Dendritic cell treated with granulocyte-macrophage colony-stimulating factor and Interleukin-4, amounts not matched to agents 40 ng/mL and 50 ng/mL, for 4 days (primary cell): ENCODE results near the gene EPN2.
A peak's percentile ranks its signal among the peaks of the same experiment; 100 is the strongest.
"Not testable (repeated sequence)": the region's sequence is repeated elsewhere in the genome, so short reads cannot be mapped to it uniquely, and the experiment has no call there.

ENCODE experiments used
- H3K27ac Mint-ChIP-seq: one replicate; pipeline ENCODE4 v1.8.0; 2022; ENCODE audit warnings: mild to moderate bottlenecking, mixed read lengths
- H3K27me3 Mint-ChIP-seq: one replicate; pipeline ENCODE4 v1.8.0; 2022; ENCODE audit warnings: mild to moderate bottlenecking, mixed read lengths
- H3K36me3 Mint-ChIP-seq: one replicate; pipeline ENCODE4 v1.8.0; 2022; ENCODE audit warnings: low read depth, mixed read lengths
- H3K4me1 Mint-ChIP-seq: one replicate; pipeline ENCODE4 v1.8.0; 2022; ENCODE audit warnings: low read depth, mixed read lengths
- H3K4me3 Mint-ChIP-seq: one replicate; pipeline ENCODE4 v1.8.0; 2022; ENCODE audit warnings: mild to moderate bottlenecking, moderate library complexity, mixed read lengths
- H3K9me3 Mint-ChIP-seq: one replicate; pipeline ENCODE4 v1.8.0; 2022; ENCODE audit warnings: mixed read lengths
- intact Hi-C: fragments of 100-400 bp; cut with micrococcal nuclease; formaldehyde crosslinking; loops from one replicate; pipeline ENCODE4 v1.15.0; 2022

The EPN2 gene

GRCh38 chr17:19226610-19227588 lies 10.3 kb upstream of the EPN2 start:
- H3K27me3 Mint-ChIP-seq, intact Hi-C loops, H3K9me3 Mint-ChIP-seq, H3K36me3 Mint-ChIP-seq, H3K4me3 Mint-ChIP-seq, H3K4me1 Mint-ChIP-seq, H3K27ac Mint-ChIP-seq: not testable (repeated sequence)

- Mint-ChIP-seq H3K36me3 (peaks cover 10% of the 10 kb centered on the region), H3K27me3 (peaks cover 23% of the 10 kb centered on the region)
- H3K4me3 Mint-ChIP-seq, H3K27ac Mint-ChIP-seq, intact Hi-C loops, H3K4me1 Mint-ChIP-seq, H3K9me3 Mint-ChIP-seq: not testable (repeated sequence)
Observed at GRCh38 chr17:19234676-19235075, 2.5 kb upstream of the EPN2 start.

GRCh38 chr17:19236351-19237138 lies 621 bp upstream of the EPN2 start:
- not testable (repeated sequence) for H3K27ac Mint-ChIP-seq
- peaks cover 38% of the 10 kb centered on the region for H3K27me3 Mint-ChIP-seq

GRCh38 chr17:19237389-19238166 lies 412 bp downstream of the EPN2 start:
- Mint-ChIP-seq H3K27me3 (peaks cover 40% of the 10 kb centered on the region), H3K27ac (peak overlapping the region; percentile 88), H3K9me3 (no peaks in the 10 kb centered on the region), H3K4me1 (peaks cover 10% of the 10 kb centered on the region), H3K4me3 (peak overlapping the region; percentile 93), H3K36me3 (peaks cover 10% of the 10 kb centered on the region)
- intact Hi-C loops, result no loop called here

More at GRCh38 chr17:19236351-19237138, 621 bp upstream of the EPN2 start:
- H3K36me3 Mint-ChIP-seq, result peaks cover 10% of the 10 kb centered on the region
- H3K4me3 Mint-ChIP-seq, intact Hi-C loops, H3K9me3 Mint-ChIP-seq, H3K4me1 Mint-ChIP-seq: not testable (repeated sequence)

- Mint-ChIP-seq H3K4me1 (peaks cover 10% of the 10 kb centered on the region), H3K27ac (peak overlapping the region; percentile 88), H3K27me3 (peaks cover 44% of the 10 kb centered on the region), H3K36me3 (peaks cover 10% of the 10 kb centered on the region), H3K4me3 (peak overlapping the region; percentile 93), H3K9me3 (no peaks in the 10 kb centered on the region)
- intact Hi-C loops, result no loop called here
Observed at GRCh38 chr17:19238167-19238505, 970 bp downstream of the EPN2 start.

GRCh38 chr17:19239544-19239943 lies 2.4 kb downstream of the EPN2 start:
- no peak overlapping the region for H3K27ac Mint-ChIP-seq
- H3K4me3 Mint-ChIP-seq, result no peak overlapping the region
- H3K36me3 Mint-ChIP-seq, result peaks cover 10% of the 10 kb centered on the region
- intact Hi-C loops, result no loop called here
- no peaks in the 10 kb centered on the region for H3K9me3 Mint-ChIP-seq
- peaks cover 52% of the 10 kb centered on the region for H3K27me3 Mint-ChIP-seq
- peaks cover 10% of the 10 kb centered on the region for H3K4me1 Mint-ChIP-seq

GRCh38 chr17:19242323-19242722 lies 5.2 kb downstream of the EPN2 start:
- H3K9me3 Mint-ChIP-seq, result no peaks in the 10 kb centered on the region
- peaks cover 10% of the 10 kb centered on the region for H3K4me1 Mint-ChIP-seq
- no peak overlapping the region for H3K27ac Mint-ChIP-seq
- intact Hi-C loops, result no loop called here
- no peak overlapping the region for H3K4me3 Mint-ChIP-seq
- H3K27me3 Mint-ChIP-seq, result peaks cover 64% of the 10 kb centered on the region
- peaks cover 10% of the 10 kb centered on the region for H3K36me3 Mint-ChIP-seq

- H3K36me3 Mint-ChIP-seq, result peaks cover 4% of the 10 kb centered on the region
- intact Hi-C loops, result no loop called here
- peaks cover 9% of the 10 kb centered on the region for H3K4me1 Mint-ChIP-seq
- H3K27ac Mint-ChIP-seq, result no peak overlapping the region
- H3K4me3 Mint-ChIP-seq, result no peak overlapping the region
- peaks cover 65% of the 10 kb centered on the region for H3K27me3 Mint-ChIP-seq
- H3K9me3 Mint-ChIP-seq, result no peaks in the 10 kb centered on the region
Observed at GRCh38 chr17:19242926-19243325, 5.8 kb downstream of the EPN2 start.

- Mint-ChIP-seq H3K27ac (no peak overlapping the region), H3K36me3 (no peaks in the 10 kb centered on the region), H3K4me1 (peaks cover 9% of the 10 kb centered on the region), H3K4me3 (no peak overlapping the region), H3K27me3 (peaks cover 61% of the 10 kb centered on the region), H3K9me3 (no peaks in the 10 kb centered on the region)
- intact Hi-C loops, result no loop called here
Observed at GRCh38 chr17:19243838-19244237, 6.7 kb downstream of the EPN2 start.

GRCh38 chr17:19244357-19244756 lies 7.2 kb downstream of the EPN2 start:
- no peak overlapping the region for H3K4me3 Mint-ChIP-seq
- intact Hi-C loops, result no loop called here

GRCh38 chr17:19244781-19245180 lies 7.6 kb downstream of the EPN2 start:
- H3K4me3 Mint-ChIP-seq, result no peak overlapping the region
- no peaks in the 10 kb centered on the region for H3K9me3 Mint-ChIP-seq
- no peak overlapping the region for H3K27ac Mint-ChIP-seq
- no peaks in the 10 kb centered on the region for H3K36me3 Mint-ChIP-seq
- H3K4me1 Mint-ChIP-seq, result peaks cover 12% of the 10 kb centered on the region
- peaks cover 62% of the 10 kb centered on the region for H3K27me3 Mint-ChIP-seq
- intact Hi-C loops, result no loop called here

More at GRCh38 chr17:19244357-19244756, 7.2 kb downstream of the EPN2 start:
- H3K36me3 Mint-ChIP-seq, result no peaks in the 10 kb centered on the region
- no peak overlapping the region for H3K27ac Mint-ChIP-seq
- no peaks in the 10 kb centered on the region for H3K9me3 Mint-ChIP-seq
- peaks cover 12% of the 10 kb centered on the region for H3K4me1 Mint-ChIP-seq
- peaks cover 63% of the 10 kb centered on the region for H3K27me3 Mint-ChIP-seq

- H3K9me3 Mint-ChIP-seq, result no peaks in the 10 kb centered on the region
Observed at GRCh38 chr17:19247473-19247872, 10.3 kb downstream of the EPN2 start.

GRCh38 chr17:19248151-19248927 lies 11.2 kb downstream of the EPN2 start:
- intact Hi-C loops, result no loop called here
- Mint-ChIP-seq H3K9me3 (no peaks in the 10 kb centered on the region), H3K36me3 (no peaks in the 10 kb centered on the region), H3K4me3 (no peak overlapping the region), H3K4me1 (peaks cover 12% of the 10 kb centered on the region), H3K27ac (peak overlapping the region; percentile 16), H3K27me3 (peaks cover 67% of the 10 kb centered on the region)

More at GRCh38 chr17:19247473-19247872, 10.3 kb downstream of the EPN2 start:
- no peak overlapping the region for H3K4me3 Mint-ChIP-seq
- no peaks in the 10 kb centered on the region for H3K36me3 Mint-ChIP-seq
- no peak overlapping the region for H3K27ac Mint-ChIP-seq
- peaks cover 12% of the 10 kb centered on the region for H3K4me1 Mint-ChIP-seq
- peaks cover 67% of the 10 kb centered on the region for H3K27me3 Mint-ChIP-seq
- intact Hi-C loops, result no loop called here
